H1 (cell line): ENCODE results near the gene AQP6. TPM values are rescaled to one million over a fixed set of nuclear protein-coding genes. Genes with fewer than 3 reads are reported as not detected.
"Not testable (repeated sequence)": the region's sequence is repeated elsewhere in the genome, so short reads cannot be mapped to it uniquely, and the experiment has no call there.

ENCODE experiments used
- CTCF ChIA-PET: fragments of 300-600 bp; sonication (Branson Sonifier 250); formaldehyde crosslinking; loops from one replicate; lab custom pipeline; 2021; ENCODE audit not compliant: partially characterized antibody; lab: Charles Lee
- POLR2A ChIA-PET: fragments of 300-600 bp; sonication (Branson Sonifier 250); formaldehyde crosslinking; loops from one replicate; lab custom pipeline; 2021; ENCODE audit warnings: inconsistent platforms; ENCODE audit not compliant: partially characterized antibody; lab: Charles Lee
- DNase-seq, 2 experiments: peaks; one replicate each; pipeline versions ENCODE4 v3.0.0 to v3.0.0-alpha.2; 2010 to 2022; ENCODE audit warnings: low spot score in 2 of 2, low read depth in 1 of 2, mixed read lengths in 1 of 2
- FAIRE-seq: peaks from 2 replicates; lab custom pipeline; 2011; peaks lifted over from hg19 to GRCh38; lab: Jason Lieb, UNC
- H2AFZ ChIP-seq: 2 replicates; pipeline ENCODE4 v1.8.1; 2012; ENCODE audit warnings: low read length, inconsistent platforms
- H2AK5ac ChIP-seq: 2 replicates; pipeline ENCODE4 v1.6.1; 2013; ENCODE audit warnings: low read depth, low read length
- H2BK120ac ChIP-seq: replicated peaks from 2 replicates; pipeline ENCODE3; 2013; ENCODE audit warnings: low read depth, low read length, inconsistent platforms
- H2BK12ac ChIP-seq: 2 replicates; pipeline ENCODE4 v1.6.1; 2013; ENCODE audit warnings: low read depth, low read length
- H2BK15ac ChIP-seq: 2 replicates; pipeline ENCODE4 v1.6.1; 2013; ENCODE audit warnings: low read length
- H2BK20ac ChIP-seq: 2 replicates; pipeline ENCODE4 v1.6.1; 2013; ENCODE audit warnings: low read length
- H2BK5ac ChIP-seq: 2 replicates; pipeline ENCODE4 v1.6.1; 2013; ENCODE audit warnings: low read depth, low read length
- H3K14ac ChIP-seq: 2 replicates; pipeline ENCODE4 v1.6.1; 2013; ENCODE audit warnings: inconsistent platforms; ENCODE audit not compliant: insufficient read length
- H3K18ac ChIP-seq: 2 replicates; pipeline ENCODE4 v1.6.1; 2013; ENCODE audit warnings: low read length; ENCODE audit errors: extremely low read depth
- H3K23ac ChIP-seq: 2 replicates; pipeline ENCODE4 v1.6.1; 2013; ENCODE audit warnings: inconsistent platforms; ENCODE audit not compliant: insufficient read length
- H3K23me2 ChIP-seq: 2 replicates; pipeline ENCODE4 v1.6.1; 2013; ENCODE audit warnings: low read depth, low read length
- H3K27ac ChIP-seq: 2 replicates; pipeline ENCODE4 v1.6.1; 2011; ENCODE audit warnings: low read depth, low read length, inconsistent platforms
- H3K27me3 ChIP-seq, 4 experiments: replicated peaks in 1 of 4; 1 replicate in 1 of 4; 2 replicates in 3 of 4; pipeline versions ENCODE4 v1.6.1 to v1.8.1; 2011 to 2013; ENCODE audit warnings: low read length in 3 of 4, mild to moderate bottlenecking in 3 of 4, inconsistent platforms in 2 of 4, mixed read lengths in 2 of 4, moderate library complexity in 1 of 4; ENCODE audit not compliant: control insufficient read depth in 3 of 4, insufficient read depth in 3 of 4; ENCODE audit errors: extremely low read depth in 1 of 4
- H3K36me3 ChIP-seq, 4 experiments: 2 replicates each; pipeline versions ENCODE4 v1.6.1 to v1.8.1; 2011 to 2013; ENCODE audit warnings: mild to moderate bottlenecking in 4 of 4, low read length in 3 of 4, moderate library complexity in 2 of 4, control low read depth in 1 of 4, inconsistent platforms in 1 of 4; ENCODE audit not compliant: insufficient read depth in 4 of 4, control insufficient read depth in 2 of 4
- H3K4ac ChIP-seq: replicated peaks from 2 replicates; pipeline ENCODE3; 2013; ENCODE audit warnings: low read length, low read depth, mixed read lengths, inconsistent platforms; ENCODE audit not compliant: insufficient read length
- H3K4me1 ChIP-seq, 4 experiments: replicated peaks in 1 of 4; 1 replicate in 1 of 4; 2 replicates in 3 of 4; pipeline versions ENCODE4 v1.6.1 to v1.8.1; 2011 to 2013; ENCODE audit warnings: low read length in 3 of 4, inconsistent platforms in 2 of 4, mixed read lengths in 1 of 4; ENCODE audit not compliant: insufficient read depth in 4 of 4, control insufficient read depth in 3 of 4
- H3K4me2 ChIP-seq, 2 experiments: 2 replicates each; pipeline versions ENCODE4 v1.6.1 to v1.8.1; 2011 to 2013; ENCODE audit warnings: low read depth in 2 of 2, low read length in 2 of 2, control low read depth in 1 of 2, inconsistent platforms in 1 of 2, mild to moderate bottlenecking in 1 of 2; ENCODE audit not compliant: insufficient read depth in 1 of 2
- H3K4me3 ChIP-seq, 4 experiments: fragments of 200-600, 300-600 bp in 1 of 4; sonication (generic), shearing (Covaris generic), sonication (Bioruptor Twin) in 1 of 4; 2 replicates each; pipeline versions ENCODE4 v1.5.1 to v1.8.1; 2011 to 2016; ENCODE audit warnings: low read length in 4 of 4, low read depth in 3 of 4, control low read depth in 2 of 4, inconsistent platforms in 2 of 4, mild to moderate bottlenecking in 2 of 4, mixed read lengths in 1 of 4, moderate library complexity in 1 of 4; ENCODE audit not compliant: insufficient read depth in 2 of 4; ENCODE audit errors: extremely low read depth in 1 of 4
- H3K56ac ChIP-seq: replicated peaks from 2 replicates; pipeline ENCODE3; 2013; ENCODE audit warnings: low read depth, mild to moderate bottlenecking, mixed read lengths, low read length, inconsistent platforms; ENCODE audit not compliant: insufficient read length
- H3K79me1 ChIP-seq: 2 replicates; pipeline ENCODE4 v1.6.1; 2013; ENCODE audit warnings: low read depth, low read length, control low read depth
- H3K79me2 ChIP-seq, 2 experiments: 2 replicates each; pipeline versions ENCODE4 v1.6.1 to v1.8.1; 2012 to 2013; ENCODE audit warnings: low read length in 2 of 2, mild to moderate bottlenecking in 2 of 2, inconsistent platforms in 1 of 2; ENCODE audit not compliant: insufficient read depth in 2 of 2, control insufficient read depth in 1 of 2
- H3K9ac ChIP-seq, 4 experiments: replicated peaks in 1 of 4; 1 replicate in 1 of 4; 2 replicates in 3 of 4; pipeline versions ENCODE4 v1.6.1 to v1.8.1; 2011 to 2013; ENCODE audit warnings: low read depth in 3 of 4, low read length in 3 of 4, control low read depth in 2 of 4, mild to moderate bottlenecking in 2 of 4, moderate library complexity in 2 of 4, inconsistent platforms in 1 of 4; ENCODE audit errors: extremely low read depth in 1 of 4
- H3K9me3 ChIP-seq, 2 experiments: 2 replicates each; pipeline versions ENCODE4 v1.6.1 to v1.8.1; 2012 to 2013; ENCODE audit warnings: mild to moderate bottlenecking in 2 of 2, moderate library complexity in 2 of 2, control low read depth in 1 of 2, inconsistent platforms in 1 of 2, low read depth in 1 of 2, low read length in 1 of 2, mixed read lengths in 1 of 2; ENCODE audit not compliant: insufficient read depth in 2 of 2
- H4K20me1 ChIP-seq, 2 experiments: replicated peaks in 1 of 2; 2 replicates each; pipeline versions ENCODE3 to v1.8.1; 2011 to 2013; ENCODE audit warnings: inconsistent platforms in 2 of 2, low read length in 2 of 2, mild to moderate bottlenecking in 1 of 2; ENCODE audit not compliant: insufficient read depth in 2 of 2, control insufficient read depth in 1 of 2
- H4K5ac ChIP-seq: 2 replicates; pipeline ENCODE4 v1.6.1; 2013; ENCODE audit warnings: low read length, low read depth, mixed read lengths, inconsistent platforms; ENCODE audit not compliant: insufficient read length
- H4K8ac ChIP-seq: 2 replicates; pipeline ENCODE4 v1.8.0; 2013; ENCODE audit warnings: mild to moderate bottlenecking, moderate library complexity, low read length, inconsistent platforms; ENCODE audit not compliant: insufficient read depth; ENCODE audit errors: extremely low read depth
- H4K91ac ChIP-seq: replicated peaks from 2 replicates; pipeline ENCODE3; 2013; ENCODE audit warnings: low read length, mixed read lengths, inconsistent platforms; ENCODE audit not compliant: insufficient read length
- WGBS, 2 experiments: shearing (Covaris generic) in 1 of 2; methylation state at CpG; one replicate each; pipeline versions ENCODE4 v1.1.6 to v1.1.7; 2013 to 2015; ENCODE audit warnings: low lambda C conversion rate in 2 of 2, mixed read lengths in 2 of 2, inconsistent platforms in 1 of 2, low coverage in 1 of 2, missing lambda C conversion rate in 1 of 2; ENCODE audit not compliant: insufficient replicate concordance in 2 of 2, insufficient coverage in 1 of 2, insufficient read length in 1 of 2; ENCODE audit errors: extremely low coverage in 1 of 2, missing lambda C conversion rate in 1 of 2; 5-methylcytosine and 5-hydroxymethylcytosine counted together
- polyA plus RNA-seq, 7 experiments: library from polyadenylated mRNA; depleted of rRNA in 3 of 7; stranded (reverse) in 5 of 7; unstranded in 2 of 7; fragments of >200 nt in 5 of 7; fragments of 200-250 nt in 2 of 7; gene quantifications; 1 replicate in 5 of 7; 2 replicates in 1 of 7; 4 replicates in 1 of 7; pipeline versions ENCODE4 v1.2.1 to v1.2.3, GENCODE V29; 2011 to 2013; ENCODE audit warnings: missing spikeins in 2 of 7, mixed read lengths in 2 of 7
- total RNA-seq: library from RNA; stranded (reverse); fragmentation: NEBNext Ultra II Directional; extraction: Animal tissue kit (Norgen Biotek cat#: 25700); gene quantifications from 2 replicates; pipeline ENCODE4 v1.2.1, GENCODE V29; 2021

The AQP6 gene
- total and polyA plus RNA-seq, 2 of the 8 experiments (the other 6 are each of a cell fraction or from before 2014, with no cell fraction given): 0.03 to 0.17 TPM

DNA sequence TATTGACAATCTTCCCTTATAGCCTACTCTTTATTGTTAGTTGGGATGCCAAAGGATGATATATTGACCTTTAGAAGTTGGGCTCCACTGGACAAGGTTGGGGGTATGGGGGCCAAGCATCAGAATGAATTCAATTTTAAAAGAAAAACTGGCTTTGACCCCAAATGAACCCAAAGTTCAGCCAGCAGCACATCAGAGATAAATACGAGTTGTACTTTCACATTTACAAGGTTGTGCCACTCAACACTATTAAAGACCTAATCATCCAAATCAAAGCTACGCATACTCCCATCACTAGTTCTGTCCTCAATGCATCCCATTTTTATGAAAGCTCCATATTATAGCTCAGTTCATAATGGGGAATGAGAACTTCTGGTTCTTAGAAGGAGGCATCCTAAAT is 16.7 kb downstream of the AQP6 start:
- WGBS, 2 experiments: 94% methylated on average over 2 of the region's 2 CpGs; no CpG with 5 or more reads in 1 of the 2 experiments
- H2BK120ac ChIP-seq, H3K79me2 ChIP-seq, H3K4me1 ChIP-seq, H3K18ac ChIP-seq, H3K27ac ChIP-seq, H3K4ac ChIP-seq, H4K8ac ChIP-seq, H2BK15ac ChIP-seq, FAIRE-seq, H4K91ac ChIP-seq, H2BK5ac ChIP-seq, H3K9me3 ChIP-seq, H2BK20ac ChIP-seq, H3K27me3 ChIP-seq, H3K79me1 ChIP-seq, H2AK5ac ChIP-seq, H3K14ac ChIP-seq, H3K4me2 ChIP-seq, POLR2A ChIA-PET, H3K56ac ChIP-seq, H3K23ac ChIP-seq, H3K9ac ChIP-seq, H4K20me1 ChIP-seq, H3K4me3 ChIP-seq, H2AFZ ChIP-seq, H2BK12ac ChIP-seq, H4K5ac ChIP-seq, H3K23me2 ChIP-seq, DNase-seq: not testable (repeated sequence)
- peaks cover 18 to 46% (median 36%) of the 10 kb centered on the region in 4 experiments for H3K36me3 ChIP-seq
- CTCF ChIA-PET: interaction anchor here (0.6 to 3.3 kb wide), 4 partner anchors 9 to 207 kb away, joined by 3 to 20 read pairs (median 5); partner anchors contain the start of gene COX14
